SK-MEL-5 (cell line): ENCODE measurements around the gene NUP93. TPM values are rescaled to one million over a fixed set of nuclear protein-coding genes. Genes with fewer than 3 reads are reported as not detected.

ENCODE experiments used
- DNase-seq: peaks from one replicate; pipeline ENCODE4 v3.0.0-alpha.2; 2016; ENCODE audit warnings: low read depth, low spot score
- in situ Hi-C: cut with HindIII; loops from 2 replicates; pipeline ENCODE4 v1.10.0; 2016; ENCODE audit warnings: low sequenced_read_pairs, high pct_unique_total_duplicates, low pct_unique_long_range_greater_than_20kb
- total RNA-seq: library from RNA; depleted of rRNA; stranded (reverse); fragments of >200 nt; shearing (Covaris generic); gene quantifications from 2 replicates; pipeline ENCODE4 v1.2.3, GENCODE V29; 2014

The NUP93 gene
- total RNA-seq, 1 experiment from 2014 or later = 132 TPM

GRCh38 chr16:56823081-56823733 is 93.3 kb downstream of the NUP93 start:
- in situ Hi-C loops = no loop called here
- peak; percentile 97 for DNase-seq

DNA sequence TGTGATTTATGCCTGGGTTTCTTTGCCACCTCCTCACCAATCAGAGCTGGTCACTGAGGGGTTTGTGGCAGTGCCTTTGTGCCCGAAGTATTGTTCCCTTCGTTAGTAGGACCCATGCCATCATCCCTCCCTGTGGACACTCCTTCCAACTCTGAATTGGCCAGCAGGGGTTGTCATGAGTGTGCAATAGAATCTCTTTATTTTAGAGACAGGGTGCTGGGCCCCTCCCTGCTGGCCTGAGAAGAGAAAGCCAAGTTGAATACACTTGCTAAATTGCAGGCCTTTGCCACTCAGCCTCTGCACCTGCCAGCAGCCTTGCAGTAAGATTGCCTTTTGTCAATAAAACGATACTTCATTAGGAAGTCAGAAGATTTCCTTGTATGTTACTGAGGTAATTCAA is 94.4 kb downstream of the NUP93 start:
- peak; percentile 85 for DNase-seq
- in situ Hi-C loops = no loop called here

- DNase-seq = no peak
- in situ Hi-C loops = no loop called here
These were observed 94.9 kb downstream of the NUP93 start for GRCh38 chr16:56824804-56825203.

DNA sequence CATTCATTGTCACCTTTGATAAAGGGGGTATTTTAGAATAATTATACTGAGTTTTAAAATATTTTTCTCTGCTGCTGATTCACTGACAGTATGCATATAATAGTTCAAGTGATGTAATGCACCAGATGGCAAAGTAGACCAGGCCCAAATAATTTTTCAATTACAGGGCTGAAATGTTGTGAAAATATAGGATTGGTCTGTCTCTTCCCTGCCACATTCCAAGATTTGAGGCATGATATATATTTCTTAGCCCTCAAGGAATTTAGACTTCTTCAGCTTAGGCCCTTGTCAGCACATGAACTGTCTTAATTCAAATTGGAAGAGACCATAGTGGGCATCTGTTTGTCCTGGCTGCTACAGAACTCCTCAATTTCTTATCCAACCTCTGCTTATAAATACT is 95.9 kb downstream of the NUP93 start:
- DNase-seq = no peak
- in situ Hi-C loops = no loop called here

GRCh38 chr16:56828647-56829046 is 98.7 kb downstream of the NUP93 start:
- in situ Hi-C loops = no loop called here

GRCh38 chr16:56830669-56831068 is 100.7 kb downstream of the NUP93 start:
- in situ Hi-C loops = no loop called here
- DNase-seq = no peak

More at GRCh38 chr16:56828647-56829046, 98.7 kb downstream of the NUP93 start:
- no peak for DNase-seq

DNA sequence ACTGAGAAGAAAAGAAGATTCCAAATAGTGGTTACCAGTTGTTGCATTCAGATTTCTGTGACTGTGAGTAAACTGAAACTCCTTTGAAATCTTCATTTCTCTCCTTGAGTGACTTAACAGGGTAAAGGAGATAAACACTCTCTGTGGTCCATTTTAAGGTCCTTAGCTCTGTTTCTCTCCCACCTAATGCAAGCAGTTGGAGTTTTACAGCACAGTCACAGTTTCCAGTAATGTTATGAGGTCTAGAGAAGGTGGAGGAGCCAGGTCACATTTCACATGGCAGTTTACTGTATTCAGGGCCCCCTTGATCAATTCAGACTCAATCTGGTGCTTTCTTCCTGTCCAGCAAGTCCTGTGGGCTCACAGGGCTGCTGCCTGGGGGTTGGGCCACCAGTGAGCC is 102.8 kb downstream of the NUP93 start:
- DNase-seq = no peak
- in situ Hi-C loops = no loop called here

- in situ Hi-C loops = no loop called here
- DNase-seq = no peak
These were observed 103.5 kb downstream of the NUP93 start for GRCh38 chr16:56833243-56833970.

DNA sequence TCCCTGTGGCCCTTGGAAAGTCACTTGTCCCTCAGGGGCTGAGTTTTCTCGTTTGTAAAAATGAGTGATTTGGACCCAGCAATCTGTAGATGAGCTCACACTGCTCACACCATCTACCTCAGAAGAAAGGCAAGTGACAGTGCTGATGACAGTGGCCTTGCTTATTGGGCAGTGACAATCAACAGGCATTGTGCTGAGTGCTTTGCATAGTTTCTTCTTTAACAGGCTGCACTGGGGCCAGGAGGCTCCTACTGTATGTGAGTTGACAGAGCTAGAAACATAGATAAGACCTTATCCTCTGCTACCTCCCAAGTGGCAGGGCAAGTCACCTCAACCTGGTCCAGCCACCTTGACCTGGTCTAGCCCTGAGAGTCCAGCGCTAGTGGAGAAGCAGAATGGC is 105.4 kb downstream of the NUP93 start:
- no peak for DNase-seq
- in situ Hi-C loops = no loop called here

DNA sequence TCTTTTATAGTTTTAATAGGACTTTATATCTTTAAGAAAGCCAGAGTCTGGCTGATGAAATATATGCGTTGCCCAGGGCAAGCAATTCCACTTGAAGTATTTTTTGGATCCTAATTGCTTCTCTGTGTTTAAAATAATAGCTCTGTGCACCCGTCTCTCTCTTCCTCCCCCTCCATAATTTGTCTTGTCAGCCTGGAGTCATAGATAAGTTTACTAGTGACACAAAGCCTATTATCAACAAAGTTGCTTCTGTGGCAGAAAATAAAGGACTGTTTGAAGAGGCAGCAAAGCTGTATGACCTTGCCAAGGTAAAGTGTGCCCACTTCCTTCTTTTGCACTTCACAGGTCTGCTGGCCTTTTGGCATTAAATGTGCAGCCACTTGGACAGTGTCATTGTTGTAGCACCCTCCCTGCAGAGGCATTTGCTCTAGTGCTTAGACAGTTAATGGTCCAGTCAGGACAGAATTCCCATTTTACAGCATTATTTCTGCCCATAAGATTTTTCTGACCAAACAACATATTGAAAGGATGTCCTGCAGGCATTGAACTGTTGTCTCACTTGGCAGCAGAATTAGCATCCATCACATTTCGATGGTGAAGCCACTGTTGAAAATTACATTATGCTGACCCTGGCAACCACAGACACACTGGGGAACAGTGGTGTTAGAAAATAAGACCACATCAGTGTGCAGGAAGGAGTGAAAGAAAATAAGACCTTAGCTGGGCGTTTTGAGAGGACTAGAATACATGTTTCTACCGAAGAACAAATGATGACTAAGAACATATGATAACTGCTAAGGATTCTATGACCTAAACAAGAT is 106.7 kb downstream of the NUP93 start:
- in situ Hi-C loops = no loop called here
- peak; percentile 49 for DNase-seq

GRCh38 chr16:56838622-56839337 is 108.9 kb downstream of the NUP93 start:
- no peak for DNase-seq
- in situ Hi-C loops = no loop called here

DNA sequence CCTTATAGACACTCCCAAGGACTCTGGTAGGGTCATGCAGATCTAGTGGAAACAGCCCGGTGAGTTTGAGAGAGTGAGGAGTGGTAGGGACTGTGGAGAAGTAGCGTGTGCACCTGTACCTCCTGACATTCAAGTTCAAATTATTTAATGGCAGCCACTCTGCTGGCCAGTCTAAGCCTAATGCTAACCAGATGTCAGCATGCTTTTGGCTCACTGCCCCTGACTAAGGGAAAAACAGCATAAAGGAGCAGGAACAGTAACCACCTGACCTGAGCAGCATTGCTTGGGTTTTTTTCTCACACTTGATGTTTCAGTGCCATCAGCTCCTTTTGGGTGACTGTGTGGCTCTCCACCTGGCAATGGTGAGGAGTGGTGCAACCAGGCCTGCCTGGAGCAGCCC is 111.3 kb downstream of the NUP93 start:
- no peak for DNase-seq
- in situ Hi-C loops = no loop called here

DNA sequence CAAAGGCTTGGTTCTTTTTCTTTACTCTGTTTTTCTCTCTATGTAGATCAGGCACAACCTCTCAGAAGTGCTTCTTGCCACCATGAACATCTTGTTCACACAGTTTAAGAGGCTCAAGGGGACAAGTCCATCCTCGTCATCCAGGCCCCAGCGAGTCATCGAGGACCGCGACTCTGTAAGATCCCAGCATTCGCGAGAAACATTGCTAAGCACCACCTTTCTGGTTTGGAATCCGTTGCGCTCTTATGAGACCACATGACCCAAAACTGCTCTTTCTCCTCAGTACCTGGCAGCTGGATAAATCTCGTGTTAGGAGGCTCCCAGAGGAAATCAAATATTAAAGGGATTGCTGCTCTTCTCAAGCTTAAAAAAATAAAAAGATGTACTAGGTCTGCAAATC is 111.7 kb downstream of the NUP93 start:
- in situ Hi-C loops = no loop called here

DNA sequence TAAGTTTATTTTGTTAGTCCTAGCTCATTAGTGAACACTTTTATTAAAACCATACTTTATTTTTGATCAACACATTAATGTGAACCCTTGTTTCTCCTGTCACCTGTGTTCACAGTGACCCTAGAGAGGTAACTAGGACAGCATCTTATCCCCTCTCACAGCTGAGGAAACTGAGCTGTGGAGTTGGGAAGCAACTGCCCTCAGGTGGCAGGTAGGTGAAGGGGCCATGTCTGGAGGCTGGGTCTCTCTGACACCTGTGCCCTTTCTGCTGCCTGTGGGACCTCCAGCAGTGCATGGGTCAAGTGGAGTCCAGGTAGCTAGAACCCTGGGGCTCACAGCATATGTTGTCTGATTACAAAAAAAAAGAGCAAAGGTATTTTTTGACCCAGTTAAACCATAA is 112.2 kb downstream of the NUP93 start:
- no peak for DNase-seq
- in situ Hi-C loops = no loop called here

More for the DNA sequence above, 111.7 kb downstream of the NUP93 start:
- DNase-seq = no peak

GRCh38 chr16:56844056-56844455 is 114.1 kb downstream of the NUP93 start:
- in situ Hi-C loops = no loop called here
- no peak for DNase-seq

- DNase-seq = no peak
These were observed 117.4 kb downstream of the NUP93 start for GRCh38 chr16:56847173-56847910.

More at GRCh38 chr16:56847173-56847910, 117.4 kb downstream of the NUP93 start:
- in situ Hi-C loops = no loop called here
